H1 (cell line): ENCODE measurements around the gene DMXL2. TPM values are rescaled to one million over a fixed set of nuclear protein-coding genes. Genes with fewer than 3 reads are reported as not detected.

Source experiments
- CTCF ChIA-PET: fragments of 300-600 bp; sonication (Branson Sonifier 250); formaldehyde crosslinking; loops from one replicate; lab custom pipeline; 2021; ENCODE audit not compliant: partially characterized antibody; lab: Charles Lee
- POLR2A ChIA-PET: fragments of 300-600 bp; sonication (Branson Sonifier 250); formaldehyde crosslinking; loops from one replicate; lab custom pipeline; 2021; ENCODE audit warnings: inconsistent platforms; ENCODE audit not compliant: partially characterized antibody; lab: Charles Lee
- DNase-seq, 2 experiments: peaks; one replicate each; pipeline versions ENCODE4 v3.0.0 to v3.0.0-alpha.2; 2010 to 2022; ENCODE audit warnings: low spot score in 2 of 2, low read depth in 1 of 2, mixed read lengths in 1 of 2
- FAIRE-seq: peaks from 2 replicates; lab custom pipeline; 2011; peaks lifted over from hg19 to GRCh38; lab: Jason Lieb, UNC
- H2AFZ ChIP-seq: 2 replicates; pipeline ENCODE4 v1.8.1; 2012; ENCODE audit warnings: low read length, inconsistent platforms
- H2AK5ac ChIP-seq: 2 replicates; pipeline ENCODE4 v1.6.1; 2013; ENCODE audit warnings: low read depth, low read length
- H2BK120ac ChIP-seq: replicated peaks from 2 replicates; pipeline ENCODE3; 2013; ENCODE audit warnings: low read depth, low read length, inconsistent platforms
- H2BK12ac ChIP-seq: 2 replicates; pipeline ENCODE4 v1.6.1; 2013; ENCODE audit warnings: low read depth, low read length
- H2BK15ac ChIP-seq: 2 replicates; pipeline ENCODE4 v1.6.1; 2013; ENCODE audit warnings: low read length
- H2BK20ac ChIP-seq: 2 replicates; pipeline ENCODE4 v1.6.1; 2013; ENCODE audit warnings: low read length
- H2BK5ac ChIP-seq: 2 replicates; pipeline ENCODE4 v1.6.1; 2013; ENCODE audit warnings: low read depth, low read length
- H3K14ac ChIP-seq: 2 replicates; pipeline ENCODE4 v1.6.1; 2013; ENCODE audit warnings: inconsistent platforms; ENCODE audit not compliant: insufficient read length
- H3K18ac ChIP-seq: 2 replicates; pipeline ENCODE4 v1.6.1; 2013; ENCODE audit warnings: low read length; ENCODE audit errors: extremely low read depth
- H3K23ac ChIP-seq: 2 replicates; pipeline ENCODE4 v1.6.1; 2013; ENCODE audit warnings: inconsistent platforms; ENCODE audit not compliant: insufficient read length
- H3K23me2 ChIP-seq: 2 replicates; pipeline ENCODE4 v1.6.1; 2013; ENCODE audit warnings: low read depth, low read length
- H3K27ac ChIP-seq: 2 replicates; pipeline ENCODE4 v1.6.1; 2011; ENCODE audit warnings: low read depth, low read length, inconsistent platforms
- H3K27me3 ChIP-seq, 4 experiments: replicated peaks in 1 of 4; 1 replicate in 1 of 4; 2 replicates in 3 of 4; pipeline versions ENCODE4 v1.6.1 to v1.8.1; 2011 to 2013; ENCODE audit warnings: low read length in 3 of 4, mild to moderate bottlenecking in 3 of 4, inconsistent platforms in 2 of 4, mixed read lengths in 2 of 4, moderate library complexity in 1 of 4; ENCODE audit not compliant: control insufficient read depth in 3 of 4, insufficient read depth in 3 of 4; ENCODE audit errors: extremely low read depth in 1 of 4
- H3K36me3 ChIP-seq, 4 experiments: 2 replicates each; pipeline versions ENCODE4 v1.6.1 to v1.8.1; 2011 to 2013; ENCODE audit warnings: mild to moderate bottlenecking in 4 of 4, low read length in 3 of 4, moderate library complexity in 2 of 4, control low read depth in 1 of 4, inconsistent platforms in 1 of 4; ENCODE audit not compliant: insufficient read depth in 4 of 4, control insufficient read depth in 2 of 4
- H3K4ac ChIP-seq: replicated peaks from 2 replicates; pipeline ENCODE3; 2013; ENCODE audit warnings: low read length, low read depth, mixed read lengths, inconsistent platforms; ENCODE audit not compliant: insufficient read length
- H3K4me1 ChIP-seq, 4 experiments: replicated peaks in 1 of 4; 1 replicate in 1 of 4; 2 replicates in 3 of 4; pipeline versions ENCODE4 v1.6.1 to v1.8.1; 2011 to 2013; ENCODE audit warnings: low read length in 3 of 4, inconsistent platforms in 2 of 4, mixed read lengths in 1 of 4; ENCODE audit not compliant: insufficient read depth in 4 of 4, control insufficient read depth in 3 of 4
- H3K4me2 ChIP-seq, 2 experiments: 2 replicates each; pipeline versions ENCODE4 v1.6.1 to v1.8.1; 2011 to 2013; ENCODE audit warnings: low read depth in 2 of 2, low read length in 2 of 2, control low read depth in 1 of 2, inconsistent platforms in 1 of 2, mild to moderate bottlenecking in 1 of 2; ENCODE audit not compliant: insufficient read depth in 1 of 2
- H3K4me3 ChIP-seq, 4 experiments: fragments of 200-600, 300-600 bp in 1 of 4; sonication (generic), shearing (Covaris generic), sonication (Bioruptor Twin) in 1 of 4; 2 replicates each; pipeline versions ENCODE4 v1.5.1 to v1.8.1; 2011 to 2016; ENCODE audit warnings: low read length in 4 of 4, low read depth in 3 of 4, control low read depth in 2 of 4, inconsistent platforms in 2 of 4, mild to moderate bottlenecking in 2 of 4, mixed read lengths in 1 of 4, moderate library complexity in 1 of 4; ENCODE audit not compliant: insufficient read depth in 2 of 4; ENCODE audit errors: extremely low read depth in 1 of 4
- H3K56ac ChIP-seq: replicated peaks from 2 replicates; pipeline ENCODE3; 2013; ENCODE audit warnings: low read depth, mild to moderate bottlenecking, mixed read lengths, low read length, inconsistent platforms; ENCODE audit not compliant: insufficient read length
- H3K79me1 ChIP-seq: 2 replicates; pipeline ENCODE4 v1.6.1; 2013; ENCODE audit warnings: low read depth, low read length, control low read depth
- H3K79me2 ChIP-seq, 2 experiments: 2 replicates each; pipeline versions ENCODE4 v1.6.1 to v1.8.1; 2012 to 2013; ENCODE audit warnings: low read length in 2 of 2, mild to moderate bottlenecking in 2 of 2, inconsistent platforms in 1 of 2; ENCODE audit not compliant: insufficient read depth in 2 of 2, control insufficient read depth in 1 of 2
- H3K9ac ChIP-seq, 4 experiments: replicated peaks in 1 of 4; 1 replicate in 1 of 4; 2 replicates in 3 of 4; pipeline versions ENCODE4 v1.6.1 to v1.8.1; 2011 to 2013; ENCODE audit warnings: low read depth in 3 of 4, low read length in 3 of 4, control low read depth in 2 of 4, mild to moderate bottlenecking in 2 of 4, moderate library complexity in 2 of 4, inconsistent platforms in 1 of 4; ENCODE audit errors: extremely low read depth in 1 of 4
- H3K9me3 ChIP-seq, 2 experiments: 2 replicates each; pipeline versions ENCODE4 v1.6.1 to v1.8.1; 2012 to 2013; ENCODE audit warnings: mild to moderate bottlenecking in 2 of 2, moderate library complexity in 2 of 2, control low read depth in 1 of 2, inconsistent platforms in 1 of 2, low read depth in 1 of 2, low read length in 1 of 2, mixed read lengths in 1 of 2; ENCODE audit not compliant: insufficient read depth in 2 of 2
- H4K20me1 ChIP-seq, 2 experiments: replicated peaks in 1 of 2; 2 replicates each; pipeline versions ENCODE3 to v1.8.1; 2011 to 2013; ENCODE audit warnings: inconsistent platforms in 2 of 2, low read length in 2 of 2, mild to moderate bottlenecking in 1 of 2; ENCODE audit not compliant: insufficient read depth in 2 of 2, control insufficient read depth in 1 of 2
- H4K5ac ChIP-seq: 2 replicates; pipeline ENCODE4 v1.6.1; 2013; ENCODE audit warnings: low read length, low read depth, mixed read lengths, inconsistent platforms; ENCODE audit not compliant: insufficient read length
- H4K8ac ChIP-seq: 2 replicates; pipeline ENCODE4 v1.8.0; 2013; ENCODE audit warnings: mild to moderate bottlenecking, moderate library complexity, low read length, inconsistent platforms; ENCODE audit not compliant: insufficient read depth; ENCODE audit errors: extremely low read depth
- H4K91ac ChIP-seq: replicated peaks from 2 replicates; pipeline ENCODE3; 2013; ENCODE audit warnings: low read length, mixed read lengths, inconsistent platforms; ENCODE audit not compliant: insufficient read length
- NRF1 ChIP-seq: IDR thresholded peaks from 2 replicates; pipeline ENCODE4 v1.6.1; 2011; ENCODE audit warnings: mild to moderate bottlenecking, low read depth, low read length, improper control_type of control experiment
- POLR2AphosphoS5 ChIP-seq: IDR thresholded peaks from 2 replicates; pipeline ENCODE4 v1.6.1; 2011; ENCODE audit warnings: low read depth, low read length
- TAF1 ChIP-seq: IDR thresholded peaks from 2 replicates; pipeline ENCODE4 v1.6.1; 2011; ENCODE audit warnings: mild to moderate bottlenecking, low read depth, low read length
- YY1 ChIP-seq: IDR thresholded peaks from 2 replicates; pipeline ENCODE4 v1.6.1; 2011; ENCODE audit warnings: low read depth, mild to moderate bottlenecking, low read length
- WGBS, 2 experiments: shearing (Covaris generic) in 1 of 2; methylation state at CpG; one replicate each; pipeline versions ENCODE4 v1.1.6 to v1.1.7; 2013 to 2015; ENCODE audit warnings: low lambda C conversion rate in 2 of 2, mixed read lengths in 2 of 2, inconsistent platforms in 1 of 2, low coverage in 1 of 2, missing lambda C conversion rate in 1 of 2; ENCODE audit not compliant: insufficient replicate concordance in 2 of 2, insufficient coverage in 1 of 2, insufficient read length in 1 of 2; ENCODE audit errors: extremely low coverage in 1 of 2, missing lambda C conversion rate in 1 of 2; 5-methylcytosine and 5-hydroxymethylcytosine counted together
- polyA plus RNA-seq, 7 experiments: library from polyadenylated mRNA; depleted of rRNA in 3 of 7; stranded (reverse) in 5 of 7; unstranded in 2 of 7; fragments of >200 nt in 5 of 7; fragments of 200-250 nt in 2 of 7; gene quantifications; 1 replicate in 5 of 7; 2 replicates in 1 of 7; 4 replicates in 1 of 7; pipeline versions ENCODE4 v1.2.1 to v1.2.3, GENCODE V29; 2011 to 2013; ENCODE audit warnings: missing spikeins in 2 of 7, mixed read lengths in 2 of 7
- total RNA-seq: library from RNA; stranded (reverse); fragmentation: NEBNext Ultra II Directional; extraction: Animal tissue kit (Norgen Biotek cat#: 25700); gene quantifications from 2 replicates; pipeline ENCODE4 v1.2.1, GENCODE V29; 2021

The DMXL2 gene
- total and polyA plus RNA-seq, 2 of the 8 experiments (the other 6 are each of a cell fraction or from before 2014, with no cell fraction given): 9.5 to 10.6 TPM

GRCh38 chr15:51494411-51495314 is 127.9 kb downstream of the DMXL2 start:
- Histone ChIP-seq H3K23me2 (no peaks in the 10 kb centered on the region), H3K79me2 (no peaks in the 10 kb centered on the region), H3K9me3 (no peaks in the 10 kb centered on the region), H4K91ac (no peak overlapping the region), H2BK120ac (no peak overlapping the region), H3K27me3 (no peaks in the 10 kb centered on the region), H4K20me1 (no peaks in the 10 kb centered on the region), H3K4me2 (no peak overlapping the region), H3K4me3 (no peak overlapping the region), H2AFZ (no peak overlapping the region), H2AK5ac (no peak overlapping the region), H3K79me1 (no peaks in the 10 kb centered on the region), H3K4ac (no peak overlapping the region), H4K8ac (no peak overlapping the region), H3K4me1 (no peaks in the 10 kb centered on the region), H3K36me3 (no peaks in the 10 kb centered on the region), H2BK5ac (no peak overlapping the region), H4K5ac (no peak overlapping the region), H2BK20ac (no peak overlapping the region), H3K23ac (no peak overlapping the region), H2BK12ac (no peak overlapping the region), H3K56ac (no peak overlapping the region), H3K27ac (no peak overlapping the region), H3K14ac (no peak overlapping the region), H2BK15ac (no peak overlapping the region), H3K9ac (no peak overlapping the region), H3K18ac (no peak overlapping the region)
- FAIRE-seq: no peak
- CTCF ChIA-PET: interaction anchor here (1.0 to 1.9 kb wide), 7 partner anchors 9 to 113 kb away, joined by 3 to 8 read pairs (median 3); no protein-coding TSS in a partner anchor
- POLR2A ChIA-PET: no interaction called here
- DNase-seq: no peak
- 91% methylated on average over 9 of the region's 9 CpGs; no CpG with 5 or more reads in 1 of the 2 experiments for WGBS, 2 experiments
- TF ChIP-seq NRF1 (no peak), YY1 (no peak), POLR2AphosphoS5 (no peak), TAF1 (no peak)
